SJCRH30 (cell line): ENCODE data around the gene C10orf67. TPM values are rescaled to one million over a fixed set of nuclear protein-coding genes. Genes with fewer than 3 reads are reported as not detected.

Source experiments
- DNase-seq, 2 experiments: peaks; one replicate each; pipeline ENCODE4 v3.0.0-alpha.2; 2015 to 2020
- H3K27ac ChIP-seq: fragments of 250-450 bp; sonication (Bioruptor Pico); 2 replicates; pipeline ENCODE4 v1.5.1; 2020; ENCODE audit warnings: mild to moderate bottlenecking, moderate library complexity
- H3K27me3 ChIP-seq: fragments of 250-450 bp; sonication (Bioruptor Pico); 2 replicates; pipeline ENCODE4 v1.5.1; 2020; ENCODE audit warnings: mild to moderate bottlenecking, moderate library complexity
- H3K36me3 ChIP-seq: fragments of 250-450 bp; sonication (Bioruptor Pico); 2 replicates; pipeline ENCODE4 v1.5.1; 2020; ENCODE audit warnings: mild to moderate bottlenecking, moderate library complexity
- H3K4me1 ChIP-seq: fragments of 250-450 bp; sonication (Bioruptor Pico); 2 replicates; pipeline ENCODE4 v1.5.1; 2020; ENCODE audit warnings: mild to moderate bottlenecking, moderate library complexity
- H3K4me3 ChIP-seq: fragments of 250-450 bp; sonication (Bioruptor Pico); 2 replicates; pipeline ENCODE4 v1.5.1; 2020; ENCODE audit warnings: mild to moderate bottlenecking, moderate library complexity
- H3K9me3 ChIP-seq: fragments of 250-450 bp; sonication (Bioruptor Pico); replicated peaks from 2 replicates; pipeline ENCODE4 v1.5.1; 2020; ENCODE audit warnings: mild to moderate bottlenecking, moderate library complexity
- total RNA-seq: library from RNA; depleted of rRNA; stranded (reverse); fragments of >200 nt; shearing (Covaris generic); gene quantifications from 2 replicates; pipeline ENCODE4 v1.2.3, GENCODE V29; 2014; rRNA removed

Gene C10orf67
- total RNA-seq, 1 experiment from 2014 or later: 0.16 TPM

GRCh38 chr10:23174074-23174976 lies 170.3 kb downstream of the C10orf67 start:
- no peaks in the 10 kb centered on the region for H3K27me3 ChIP-seq
- no peak overlapping the region for H3K4me3 ChIP-seq
- no peaks in the 10 kb centered on the region for H3K36me3 ChIP-seq
- no peaks in the 10 kb centered on the region for H3K9me3 ChIP-seq
- H3K27ac ChIP-seq: no peak overlapping the region
- no peak for DNase-seq
- H3K4me1 ChIP-seq: no peaks in the 10 kb centered on the region

GRCh38 chr10:23173214-23174073 lies 171.2 kb downstream of the C10orf67 start:
- Histone ChIP-seq H3K4me3 (no peak overlapping the region), H3K4me1 (no peaks in the 10 kb centered on the region), H3K27ac (no peak overlapping the region), H3K27me3 (no peaks in the 10 kb centered on the region), H3K36me3 (no peaks in the 10 kb centered on the region), H3K9me3 (no peaks in the 10 kb centered on the region)
- no peak for DNase-seq

GRCh38 chr10:23172429-23173213 lies 172.0 kb downstream of the C10orf67 start:
- H3K27me3 ChIP-seq: no peaks in the 10 kb centered on the region
- H3K36me3 ChIP-seq: no peaks in the 10 kb centered on the region
- H3K4me3 ChIP-seq: no peak overlapping the region
- H3K4me1 ChIP-seq: no peaks in the 10 kb centered on the region
- no peak for DNase-seq
- H3K27ac ChIP-seq: no peak overlapping the region
- H3K9me3 ChIP-seq: no peaks in the 10 kb centered on the region; the same call in 1 of the 2 replicates

GRCh38 chr10:23171232-23171876 lies 173.2 kb downstream of the C10orf67 start:
- Histone ChIP-seq H3K36me3 (no peaks in the 10 kb centered on the region), H3K4me3 (no peak overlapping the region), H3K4me1 (no peaks in the 10 kb centered on the region), H3K27ac (no peak overlapping the region), H3K9me3 (no peaks in the 10 kb centered on the region; the same call in 1 of the 2 replicates), H3K27me3 (no peaks in the 10 kb centered on the region)
- DNase-seq: peak; percentile 31 to 60

GRCh38 chr10:23158370-23158769 lies 186.2 kb downstream of the C10orf67 start:
- H3K9me3 ChIP-seq: no peaks in the 10 kb centered on the region
- H3K36me3 ChIP-seq: no peaks in the 10 kb centered on the region
- DNase-seq: peak; percentile 55 to 90
- no peaks in the 10 kb centered on the region for H3K27me3 ChIP-seq
- peaks cover 26% of the 10 kb centered on the region for H3K4me1 ChIP-seq
- no peak overlapping the region for H3K27ac ChIP-seq
- H3K4me3 ChIP-seq: peak overlapping the region; percentile 24

GRCh38 chr10:23157691-23158369 lies 186.8 kb downstream of the C10orf67 start:
- Histone ChIP-seq H3K4me3 (peak overlapping the region; percentile 24), H3K27ac (no peak overlapping the region), H3K4me1 (peaks cover 26% of the 10 kb centered on the region), H3K36me3 (no peaks in the 10 kb centered on the region), H3K27me3 (no peaks in the 10 kb centered on the region), H3K9me3 (no peaks in the 10 kb centered on the region)
- DNase-seq: peak; percentile 67 to 83

GRCh38 chr10:23157239-23157681 lies 187.3 kb downstream of the C10orf67 start:
- H3K27ac ChIP-seq: no peak overlapping the region
- no peak overlapping the region for H3K4me3 ChIP-seq
- H3K27me3 ChIP-seq: no peaks in the 10 kb centered on the region
- H3K4me1 ChIP-seq: peaks cover 26% of the 10 kb centered on the region
- no peaks in the 10 kb centered on the region for H3K36me3 ChIP-seq
- DNase-seq: peak in 1 of 2 experiments; percentile 26
- no peaks in the 10 kb centered on the region for H3K9me3 ChIP-seq

- Histone ChIP-seq H3K36me3 (no peaks in the 10 kb centered on the region), H3K4me3 (no peak overlapping the region), H3K27me3 (no peaks in the 10 kb centered on the region), H3K9me3 (no peaks in the 10 kb centered on the region), H3K27ac (no peak overlapping the region), H3K4me1 (peaks cover 27% of the 10 kb centered on the region)
- DNase-seq: no peak
These were observed 188.0 kb downstream of the C10orf67 start for GRCh38 chr10:23156447-23157150.

- Histone ChIP-seq H3K27me3 (no peaks in the 10 kb centered on the region), H3K9me3 (no peaks in the 10 kb centered on the region), H3K27ac (no peak overlapping the region), H3K4me3 (no peak overlapping the region), H3K36me3 (no peaks in the 10 kb centered on the region), H3K4me1 (peaks cover 35% of the 10 kb centered on the region)
- DNase-seq: peak; percentile 46 to 66
These were observed 189.4 kb downstream of the C10orf67 start for GRCh38 chr10:23155169-23155568.

Other genes starting within 250 kb of the C10orf67 start
- gene MSRB2, start 249.2 kb downstream of the C10orf67 start, total RNA-seq: 22.7 and 23.8 TPM in 2 replicates
- gene PTF1A, start 152.5 kb downstream of the C10orf67 start, total RNA-seq: not detected in 2 replicates
- gene OTUD1, start 94.3 kb upstream of the C10orf67 start, total RNA-seq: 10.4 and 11.8 TPM in 2 replicates